ENCODE data around the gene ST3GAL4.

The ST3GAL4 gene

GRCh38 chr11:126408496-126408895 lies 53.0 kb downstream of the ST3GAL4 start:
- TF ChIP-seq ZNF596 (tag by site-specific recombination; IDR thresholded peaks at IDR 0.05) (no peak), ZBTB1 (tag by site-specific recombination; IDR thresholded peaks at IDR 0.05) (no peak), BCL11B (tag by site-specific recombination; IDR thresholded peaks at IDR 0.05; ENCODE audit: low read depth) (no peak), ZBTB48 (tag by site-specific recombination; IDR thresholded peaks at IDR 0.05) (no peak), ZNF626 (tag by site-specific recombination; IDR thresholded peaks at IDR 0.05) (no peak), ZFP3 (tag by site-specific recombination; IDR thresholded peaks at IDR 0.05; ENCODE audit: low read depth) (no peak), ZSCAN23 (tag by site-specific recombination; IDR thresholded peaks at IDR 0.05) (no peak)
- H3K27ac ChIP-seq (ENCODE audit: extremely low read depth, low read depth, low read length): no peak overlapping the region
- CTCF ChIA-PET: interaction anchor here (0.6 kb wide), 1 partner anchor 98 kb away, joined by 5 read pairs; no protein-coding TSS in a partner anchor

DNA sequence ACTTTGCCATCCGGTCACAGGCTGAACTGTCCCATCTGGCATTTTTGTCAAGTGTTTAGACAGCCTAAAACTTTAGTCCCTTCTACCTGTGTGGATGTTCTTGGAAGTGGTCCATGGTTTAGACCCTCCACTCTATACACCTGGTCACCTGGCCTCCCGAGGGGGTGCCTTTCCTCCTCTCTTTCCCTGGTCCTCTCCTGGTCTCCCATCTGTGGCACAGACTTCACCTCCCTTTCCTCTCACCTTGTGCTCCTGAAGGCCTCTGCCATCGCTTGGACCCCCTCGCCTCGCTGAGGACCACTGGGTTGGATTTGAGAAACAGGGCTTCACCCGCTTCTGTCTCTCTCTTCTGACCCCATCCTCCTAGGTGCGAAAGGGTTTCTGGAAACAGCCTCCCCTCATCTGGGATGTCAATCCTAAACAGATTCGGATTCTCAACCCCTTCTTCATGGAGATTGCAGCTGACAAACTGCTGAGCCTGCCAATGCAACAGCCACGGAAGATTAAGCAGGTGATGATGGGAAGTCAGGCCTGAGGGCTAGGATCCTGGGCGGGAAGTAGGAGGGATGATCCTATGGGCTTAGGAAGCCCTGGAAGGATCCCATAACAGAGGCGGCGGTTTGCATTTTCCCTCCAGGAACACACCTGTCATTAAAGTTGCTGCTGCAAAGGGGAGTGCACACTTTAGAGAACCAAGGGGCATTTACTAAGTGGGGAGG lies 53.6 kb downstream of the ST3GAL4 start:
- ChIA-PET CTCF (interaction anchor here (0.6 kb wide), 2 partner anchors 98 to 308 kb away, joined by 3 to 5 read pairs; no protein-coding TSS in a partner anchor), POLR2A (no interaction called here)
- Histone ChIP-seq H3K4me1 (ENCODE audit: control insufficient read depth, insufficient read depth, low read length) (no peaks in the 10 kb centered on the region), H3K36me3 (ENCODE audit: control insufficient read depth in 2 of 2, insufficient read depth in 1 of 2, low read length in 2 of 2) (peaks cover 0 to 32% of the 10 kb centered on the region in 2 experiments; a peak in 1 of 3 replicates), H3K9me3 (ENCODE audit: control insufficient read depth, insufficient read depth, low read depth, low read length) (no peaks in the 10 kb centered on the region), H3K4me3 (ENCODE audit: low read depth, low read length) (no peak overlapping the region), H3K27ac (ENCODE audit: extremely low read depth, low read depth, low read length) (no peak overlapping the region)
- TF ChIP-seq ZNF292 (tag by site-specific recombination; IDR thresholded peaks at IDR 0.05; ENCODE audit: borderline replicate concordance, low read depth): no peak
- no peak for TF ChIP-seq EGR2 (tag by site-specific recombination; IDR thresholded peaks at IDR 0.05; ENCODE audit: low read depth)
- TF ChIP-seq TCF7L2 (IDR thresholded peaks at IDR 0.05; ENCODE audit: borderline replicate concordance, low read depth, low read length): no peak
- TF ChIP-seq AEBP2 (tag by site-specific recombination; IDR thresholded peaks at IDR 0.05; ENCODE audit: borderline replicate concordance): no peak

More at GRCh38 chr11:126408496-126408895, 53.0 kb downstream of the ST3GAL4 start:
- Histone ChIP-seq H3K9me3 (ENCODE audit: control insufficient read depth, insufficient read depth, low read depth, low read length) (no peaks in the 10 kb centered on the region), H3K4me3 (ENCODE audit: low read depth, low read length) (no peak overlapping the region), H3K4me1 (ENCODE audit: control insufficient read depth, insufficient read depth, low read length) (no peaks in the 10 kb centered on the region), H3K36me3 (ENCODE audit: control insufficient read depth in 2 of 2, insufficient read depth in 1 of 2, low read length in 2 of 2) (peaks cover 0 to 30% of the 10 kb centered on the region in 2 experiments; a peak in 1 of 3 replicates)
- POLR2A ChIA-PET: no interaction called here

DNA sequence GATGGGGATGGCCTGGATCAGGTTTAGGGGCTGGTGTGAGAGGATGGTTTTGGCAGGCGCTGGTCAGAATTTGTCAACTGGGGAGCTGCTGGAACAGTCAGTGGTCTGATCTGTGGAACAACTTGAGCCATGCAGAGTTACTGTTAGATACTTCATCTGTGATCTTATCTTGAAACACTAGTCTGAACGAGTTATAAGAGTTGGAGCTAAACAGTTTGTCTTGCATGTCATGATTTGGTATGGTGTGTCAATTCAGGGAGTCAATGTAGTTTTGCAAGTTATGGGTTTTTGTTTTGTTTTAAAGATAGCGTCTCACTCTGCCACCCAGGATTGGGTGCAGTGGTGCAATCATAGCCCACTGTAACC lies 54.1 kb downstream of the ST3GAL4 start:
- CTCF ChIA-PET: interaction anchor here (0.6 kb wide), 1 partner anchor 307 kb away, joined by 3 read pairs; no protein-coding TSS in a partner anchor
- no peak overlapping the region for H3K4me3 ChIP-seq (ENCODE audit: low read depth, low read length)
- H3K4me1 ChIP-seq (ENCODE audit: control insufficient read depth, insufficient read depth, low read length): no peaks in the 10 kb centered on the region
- no peak for TF ChIP-seq ZNF184 (tag by site-specific recombination; IDR thresholded peaks at IDR 0.05)
- TF ChIP-seq SALL2 (tag by site-specific recombination; IDR thresholded peaks at IDR 0.05; ENCODE audit: borderline replicate concordance): no peak
- TF ChIP-seq ZBTB7A (tag by site-specific recombination; IDR thresholded peaks at IDR 0.05; ENCODE audit: low read depth): no peak
- TF ChIP-seq ZNF18 (tag by site-specific recombination; IDR thresholded peaks at IDR 0.05): no peak
- no peak for TF ChIP-seq ZNF404 (tag by site-specific recombination; IDR thresholded peaks at IDR 0.05)
- no peak for TF ChIP-seq HOXC10 (CRISPR knock-in tag; IDR thresholded peaks at IDR 0.05)
- H3K27ac ChIP-seq (ENCODE audit: extremely low read depth, low read depth, low read length): no peak overlapping the region
- H3K9me3 ChIP-seq (ENCODE audit: control insufficient read depth, insufficient read depth, low read depth, low read length): no peaks in the 10 kb centered on the region
- peaks cover 0 to 32% of the 10 kb centered on the region in 2 experiments; a peak in 1 of 3 replicates for H3K36me3 ChIP-seq (ENCODE audit: control insufficient read depth in 2 of 2, insufficient read depth in 1 of 2, low read length in 2 of 2)
- POLR2A ChIA-PET: no interaction called here
